Cardiac muscle cell (in vitro differentiated cells and primary cell): ENCODE measurements around the gene CST9. TPM values are rescaled to one million over a fixed set of nuclear protein-coding genes. Genes with fewer than 3 reads are reported as not detected.

Source experiments
- DNase-seq, 2 donors: peaks; one replicate each; pipeline versions ENCODE4 v3.0.0 to v3.0.0-alpha.2; 2010 to 2017; ENCODE audit warnings: low read depth in 1 of 2, low spot score in 1 of 2
- H3K27ac ChIP-seq: fragments of 200-600 bp; sonication (generic); 2 replicates; pipeline ENCODE4 v1.5.1; 2016
- H3K27me3 ChIP-seq: fragments of 200-600 bp; sonication (generic); 2 replicates; pipeline ENCODE4 v1.6.0; 2016; ENCODE audit warnings: control low read depth
- H3K36me3 ChIP-seq: fragments of 200-600 bp; sonication (generic); 2 replicates; pipeline ENCODE4 v1.5.1; 2016; ENCODE audit warnings: control low read depth
- H3K4me1 ChIP-seq: fragments of 200-600 bp; sonication (generic); 2 replicates; pipeline ENCODE4 v1.8.1; 2017; ENCODE audit warnings: low read depth, mild to moderate bottlenecking, mixed run types
- H3K4me3 ChIP-seq: fragments of 200-600 bp; sonication (generic); 2 replicates; pipeline ENCODE4 v1.5.1; 2016; ENCODE audit warnings: mild to moderate bottlenecking
- H3K9me3 ChIP-seq: fragments of 200-600 bp; sonication (generic); 2 replicates; pipeline ENCODE4 v1.5.1; 2017; ENCODE audit warnings: low read depth, mild to moderate bottlenecking, control low read depth
- polyA plus RNA-seq: library from polyadenylated mRNA; unstranded; fragments of >200 nt; fragmentation: Nextera tagmentation; extraction: Ambion mirVana; gene quantifications from 2 replicates; pipeline ENCODE4 v1.2.1, GENCODE V29; 2016
- total RNA-seq: library from RNA; depleted of rRNA; stranded (reverse); fragments of >200 nt; gene quantifications from 2 replicates; pipeline ENCODE4 v1.2.3, GENCODE V29; 2016
- TF ChIP-seq, protein P1 (sequence below): IDR thresholded peaks from 2 replicates; pipeline ENCODE4 v1.5.1; 2012; ENCODE audit warnings: low read depth, mild to moderate bottlenecking, low read length

Gene CST9
- total and polyA plus RNA-seq, 2 experiments from 2014 or later = not detected

GRCh38 chr20:23629017-23629541 lies 23.4 kb upstream of the CST9 start:
- TF ChIP-seq, protein P1, sequence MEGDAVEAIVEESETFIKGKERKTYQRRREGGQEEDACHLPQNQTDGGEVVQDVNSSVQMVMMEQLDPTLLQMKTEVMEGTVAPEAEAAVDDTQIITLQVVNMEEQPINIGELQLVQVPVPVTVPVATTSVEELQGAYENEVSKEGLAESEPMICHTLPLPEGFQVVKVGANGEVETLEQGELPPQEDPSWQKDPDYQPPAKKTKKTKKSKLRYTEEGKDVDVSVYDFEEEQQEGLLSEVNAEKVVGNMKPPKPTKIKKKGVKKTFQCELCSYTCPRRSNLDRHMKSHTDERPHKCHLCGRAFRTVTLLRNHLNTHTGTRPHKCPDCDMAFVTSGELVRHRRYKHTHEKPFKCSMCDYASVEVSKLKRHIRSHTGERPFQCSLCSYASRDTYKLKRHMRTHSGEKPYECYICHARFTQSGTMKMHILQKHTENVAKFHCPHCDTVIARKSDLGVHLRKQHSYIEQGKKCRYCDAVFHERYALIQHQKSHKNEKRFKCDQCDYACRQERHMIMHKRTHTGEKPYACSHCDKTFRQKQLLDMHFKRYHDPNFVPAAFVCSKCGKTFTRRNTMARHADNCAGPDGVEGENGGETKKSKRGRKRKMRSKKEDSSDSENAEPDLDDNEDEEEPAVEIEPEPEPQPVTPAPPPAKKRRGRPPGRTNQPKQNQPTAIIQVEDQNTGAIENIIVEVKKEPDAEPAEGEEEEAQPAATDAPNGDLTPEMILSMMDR = no peak
- peaks cover 4% of the 10 kb centered on the region for H3K4me1 ChIP-seq
- H3K9me3 ChIP-seq = no peaks in the 10 kb centered on the region
- no peak overlapping the region for H3K27ac ChIP-seq
- H3K27me3 ChIP-seq = no peaks in the 10 kb centered on the region
- peak in 1 of 2 donors; percentile 88 for DNase-seq
- no peak overlapping the region for H3K4me3 ChIP-seq
- H3K36me3 ChIP-seq = no peaks in the 10 kb centered on the region

- Histone ChIP-seq H3K36me3 (no peaks in the 10 kb centered on the region), H3K9me3 (no peaks in the 10 kb centered on the region), H3K27me3 (no peaks in the 10 kb centered on the region), H3K27ac (no peak overlapping the region), H3K4me3 (no peak overlapping the region), H3K4me1 (peaks cover 4% of the 10 kb centered on the region)
- peak in 1 of 2 donors; percentile 22 for DNase-seq
- TF ChIP-seq, protein P1 = no peak
Observed at GRCh38 chr20:23628402-23629016, 22.8 kb upstream of the CST9 start.

DNA sequence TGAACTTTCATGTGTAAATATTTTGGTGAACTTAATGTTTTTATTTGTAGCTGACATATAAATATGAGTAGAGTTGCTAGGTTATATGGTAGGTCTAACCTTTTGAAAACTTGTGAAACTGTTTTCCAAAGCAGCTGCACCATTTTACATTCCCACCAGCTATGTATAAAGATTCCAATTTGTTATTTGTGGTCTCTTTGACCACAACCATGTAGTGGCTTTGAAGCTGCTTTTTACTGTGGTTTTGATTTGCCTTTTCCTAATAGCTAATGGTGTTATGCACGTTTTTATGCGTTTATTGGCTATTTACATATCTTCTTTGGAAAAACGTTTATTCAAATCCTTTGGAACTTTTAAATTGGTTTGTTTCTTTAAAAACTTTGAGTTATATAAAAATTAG lies 21.8 kb upstream of the CST9 start:
- DNase-seq = peak in 1 of 2 donors; percentile 29
- no peaks in the 10 kb centered on the region for H3K9me3 ChIP-seq
- peaks cover 4% of the 10 kb centered on the region for H3K4me1 ChIP-seq
- no peaks in the 10 kb centered on the region for H3K27me3 ChIP-seq
- TF ChIP-seq, protein P1 = no peak
- no peak overlapping the region for H3K4me3 ChIP-seq
- H3K27ac ChIP-seq = no peak overlapping the region
- no peaks in the 10 kb centered on the region for H3K36me3 ChIP-seq

DNA sequence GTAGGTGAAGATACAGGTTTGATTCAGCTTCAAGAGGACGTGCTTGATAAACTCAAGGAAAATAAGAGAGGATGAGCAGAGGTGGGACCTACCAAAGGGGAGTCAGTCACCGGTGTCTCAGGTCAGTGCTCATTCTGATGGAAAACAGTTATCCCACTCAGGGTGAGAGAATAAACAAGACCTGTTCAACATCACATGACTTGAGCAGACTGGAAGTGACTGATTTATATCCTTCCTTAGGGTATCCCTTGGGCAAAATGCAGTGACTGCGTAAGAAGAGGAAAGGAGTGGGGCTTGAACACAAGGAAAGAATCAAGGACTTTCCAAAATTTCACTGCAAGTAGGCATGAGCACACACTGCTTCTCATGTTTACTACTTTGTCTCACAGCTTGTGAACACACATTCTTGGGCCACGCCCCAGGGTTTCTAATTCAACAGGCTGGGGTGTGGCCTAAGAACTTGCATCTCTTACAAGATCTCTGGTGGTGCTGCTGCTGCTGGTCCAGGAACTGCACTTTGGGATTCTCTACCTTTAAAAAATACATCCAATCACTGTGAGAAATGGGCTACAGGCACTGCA lies 20.4 kb upstream of the CST9 start:
- peak in 1 of 2 donors; percentile 34 for DNase-seq
- Histone ChIP-seq H3K4me1 (peaks cover 4% of the 10 kb centered on the region), H3K27me3 (no peaks in the 10 kb centered on the region), H3K9me3 (no peaks in the 10 kb centered on the region), H3K27ac (no peak overlapping the region), H3K36me3 (no peaks in the 10 kb centered on the region), H3K4me3 (no peak overlapping the region)
- TF ChIP-seq, protein P1 = no peak

DNA sequence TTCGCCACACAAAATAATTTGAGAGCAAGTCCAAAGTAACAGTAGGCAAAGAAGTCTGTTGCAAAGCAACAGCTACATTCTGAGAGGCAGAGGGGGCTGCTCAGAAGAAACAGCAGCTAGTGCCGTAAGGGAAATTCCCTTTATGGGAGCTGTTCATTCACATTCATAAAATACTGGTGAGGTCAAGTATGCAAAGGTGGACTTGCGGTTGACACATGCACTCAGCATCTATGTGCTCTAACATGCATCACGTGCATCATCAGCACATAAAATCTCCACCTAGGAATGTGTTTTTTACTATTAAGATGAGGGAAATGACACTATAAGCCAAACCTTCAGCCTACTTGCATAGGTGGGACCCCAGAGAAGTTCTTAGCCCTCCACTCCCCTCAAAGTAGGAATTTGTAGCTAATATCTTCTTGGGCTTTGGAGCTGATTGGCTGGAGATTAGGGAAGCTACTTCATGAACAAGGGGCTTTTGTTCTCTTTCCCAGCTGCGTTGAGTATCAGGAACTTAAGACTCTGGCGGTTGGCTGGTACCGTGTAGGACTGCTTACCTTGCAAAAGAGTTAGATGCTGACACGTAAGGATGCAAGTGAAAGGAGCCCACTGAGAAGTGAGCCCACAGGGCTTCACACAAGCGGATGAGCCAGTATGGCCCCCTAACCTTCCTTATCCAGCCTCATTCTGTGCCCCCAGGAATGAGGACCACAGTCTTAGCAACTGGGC lies 19.7 kb upstream of the CST9 start:
- H3K9me3 ChIP-seq = no peaks in the 10 kb centered on the region
- no peak overlapping the region for H3K27ac ChIP-seq
- peaks cover 4% of the 10 kb centered on the region for H3K4me1 ChIP-seq
- H3K4me3 ChIP-seq = no peak overlapping the region
- no peaks in the 10 kb centered on the region for H3K27me3 ChIP-seq
- TF ChIP-seq, protein P1 = no peak
- DNase-seq = peak in 1 of 2 donors; percentile 47
- H3K36me3 ChIP-seq = no peaks in the 10 kb centered on the region
